Measurements from ENCODE around the gene AGBL5. TPM values are rescaled to one million over a fixed set of nuclear protein-coding genes. Genes with fewer than 3 reads are reported as not detected.

Gene AGBL5
- total and polyA plus RNA-seq, 2 of the 13 experiments (the other 11 are each of a cell fraction or from before 2014, with no cell fraction given), result 55.9 to 73.3 TPM

DNA sequence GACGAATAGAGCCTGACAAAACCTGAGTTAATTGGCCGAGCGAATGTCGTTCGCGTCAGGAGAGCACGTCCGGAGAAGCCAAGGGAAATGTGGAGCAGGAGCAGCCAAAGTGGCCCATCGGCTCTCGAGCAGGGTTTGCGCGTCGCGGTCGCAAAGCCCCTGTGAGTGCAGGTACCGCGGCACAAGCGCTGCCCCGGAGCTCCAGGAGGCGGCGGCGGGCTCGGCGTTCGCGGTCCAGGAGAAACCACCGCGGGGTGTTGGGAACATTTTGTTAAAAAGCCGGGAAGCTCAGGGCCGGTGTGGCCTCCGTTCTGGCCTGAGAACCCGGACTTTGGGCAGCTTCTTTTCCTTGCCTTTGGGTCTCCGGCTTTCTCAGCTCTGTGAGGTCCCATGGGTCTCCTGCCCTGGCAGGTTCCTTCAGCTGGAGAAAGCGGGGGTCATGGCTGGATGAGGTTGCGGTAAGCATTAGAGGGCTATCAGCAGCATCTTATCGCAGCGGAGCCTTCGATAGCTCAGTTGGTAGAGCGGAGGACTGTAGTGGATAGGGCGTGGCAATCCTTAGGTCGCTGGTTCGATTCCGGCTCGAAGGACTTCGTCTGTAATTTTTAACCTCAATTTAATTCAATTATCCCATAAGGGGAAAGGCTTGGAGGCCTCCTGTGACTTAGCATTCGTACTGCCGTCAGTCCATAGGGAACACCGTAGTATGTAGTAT is 1.0 kb upstream of the AGBL5 start (continued):
- TF ChIP-seq, protein P1, sequence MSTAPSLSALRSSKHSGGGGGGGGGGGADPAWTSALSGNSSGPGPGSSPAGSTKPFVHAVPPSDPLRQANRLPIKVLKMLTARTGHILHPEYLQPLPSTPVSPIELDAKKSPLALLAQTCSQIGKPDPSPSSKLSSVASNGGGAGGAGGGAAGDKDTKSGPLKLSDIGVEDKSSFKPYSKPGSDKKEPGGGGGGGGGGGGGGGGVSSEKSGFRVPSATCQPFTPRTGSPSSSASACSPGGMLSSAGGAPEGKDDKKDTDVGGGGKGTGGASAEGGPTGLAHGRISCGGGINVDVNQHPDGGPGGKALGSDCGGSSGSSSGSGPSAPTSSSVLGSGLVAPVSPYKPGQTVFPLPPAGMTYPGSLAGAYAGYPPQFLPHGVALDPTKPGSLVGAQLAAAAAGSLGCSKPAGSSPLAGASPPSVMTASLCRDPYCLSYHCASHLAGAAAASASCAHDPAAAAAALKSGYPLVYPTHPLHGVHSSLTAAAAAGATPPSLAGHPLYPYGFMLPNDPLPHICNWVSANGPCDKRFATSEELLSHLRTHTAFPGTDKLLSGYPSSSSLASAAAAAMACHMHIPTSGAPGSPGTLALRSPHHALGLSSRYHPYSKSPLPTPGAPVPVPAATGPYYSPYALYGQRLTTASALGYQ (CRISPR knock-in tag; IDR thresholded peaks at IDR 0.05), result peak; percentile 66
- TF ChIP-seq, protein P2, sequence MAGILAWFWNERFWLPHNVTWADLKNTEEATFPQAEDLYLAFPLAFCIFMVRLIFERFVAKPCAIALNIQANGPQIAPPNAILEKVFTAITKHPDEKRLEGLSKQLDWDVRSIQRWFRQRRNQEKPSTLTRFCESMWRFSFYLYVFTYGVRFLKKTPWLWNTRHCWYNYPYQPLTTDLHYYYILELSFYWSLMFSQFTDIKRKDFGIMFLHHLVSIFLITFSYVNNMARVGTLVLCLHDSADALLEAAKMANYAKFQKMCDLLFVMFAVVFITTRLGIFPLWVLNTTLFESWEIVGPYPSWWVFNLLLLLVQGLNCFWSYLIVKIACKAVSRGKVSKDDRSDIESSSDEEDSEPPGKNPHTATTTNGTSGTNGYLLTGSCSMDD (CRISPR knock-in tag; IDR thresholded peaks at IDR 0.05), result 0 out of 2 replicates have a peak, but pooled peaks have one; percentile 33
- TF ChIP-seq SNAI1 (CRISPR knock-in tag; IDR thresholded peaks at IDR 0.05; ENCODE audit: borderline replicate concordance), result peak; percentile 93
- TF ChIP-seq ZNF256 (CRISPR knock-in tag; conservative IDR thresholded peaks at IDR 0.05), result peak; percentile 57; the same call in 1 of the 2 replicates
- TF ChIP-seq, protein P3, sequence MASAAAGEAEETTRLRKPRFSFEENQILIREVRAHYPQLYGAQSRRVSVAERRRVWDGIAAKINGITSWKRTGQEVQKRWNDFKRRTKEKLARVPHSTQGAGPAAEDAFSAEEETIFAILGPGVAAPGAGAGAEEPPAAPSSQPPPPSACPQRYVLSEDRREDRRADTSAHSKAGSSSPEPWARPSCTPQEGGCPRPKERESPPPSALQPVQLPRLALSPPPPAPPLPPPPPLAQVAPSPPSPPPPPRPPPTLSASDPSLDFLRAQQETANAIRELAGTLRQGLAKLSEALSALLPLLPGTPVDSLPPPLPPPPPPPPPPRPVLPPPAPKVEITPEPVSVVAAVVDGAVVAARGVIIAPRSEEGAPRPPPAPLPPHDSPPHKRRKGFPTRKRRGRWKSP (CRISPR knock-in tag; IDR thresholded peaks at IDR 0.05), result peak; percentile 98
- peak; percentile 5; the same call in 1 of the 2 replicates for TF ChIP-seq GPN1 (CRISPR knock-in tag; IDR thresholded peaks at IDR 0.05; ENCODE audit: borderline replicate concordance)
- TF ChIP-seq, protein P4, sequence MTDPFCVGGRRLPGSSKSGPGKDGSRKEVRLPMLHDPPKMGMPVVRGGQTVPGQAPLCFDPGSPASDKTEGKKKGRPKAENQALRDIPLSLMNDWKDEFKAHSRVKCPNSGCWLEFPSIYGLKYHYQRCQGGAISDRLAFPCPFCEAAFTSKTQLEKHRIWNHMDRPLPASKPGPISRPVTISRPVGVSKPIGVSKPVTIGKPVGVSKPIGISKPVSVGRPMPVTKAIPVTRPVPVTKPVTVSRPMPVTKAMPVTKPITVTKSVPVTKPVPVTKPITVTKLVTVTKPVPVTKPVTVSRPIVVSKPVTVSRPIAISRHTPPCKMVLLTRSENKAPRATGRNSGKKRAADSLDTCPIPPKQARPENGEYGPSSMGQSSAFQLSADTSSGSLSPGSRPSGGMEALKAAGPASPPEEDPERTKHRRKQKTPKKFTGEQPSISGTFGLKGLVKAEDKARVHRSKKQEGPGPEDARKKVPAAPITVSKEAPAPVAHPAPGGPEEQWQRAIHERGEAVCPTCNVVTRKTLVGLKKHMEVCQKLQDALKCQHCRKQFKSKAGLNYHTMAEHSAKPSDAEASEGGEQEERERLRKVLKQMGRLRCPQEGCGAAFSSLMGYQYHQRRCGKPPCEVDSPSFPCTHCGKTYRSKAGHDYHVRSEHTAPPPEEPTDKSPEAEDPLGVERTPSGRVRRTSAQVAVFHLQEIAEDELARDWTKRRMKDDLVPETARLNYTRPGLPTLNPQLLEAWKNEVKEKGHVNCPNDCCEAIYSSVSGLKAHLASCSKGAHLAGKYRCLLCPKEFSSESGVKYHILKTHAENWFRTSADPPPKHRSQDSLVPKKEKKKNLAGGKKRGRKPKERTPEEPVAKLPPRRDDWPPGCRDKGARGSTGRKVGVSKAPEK (CRISPR knock-in tag; IDR thresholded peaks at IDR 0.05; ENCODE audit: borderline replicate concordance), result no peak
- peak; percentile 84 for TF ChIP-seq ZNF431 (CRISPR knock-in tag; IDR thresholded peaks at IDR 0.05; ENCODE audit: borderline replicate concordance, low read depth)
- TF ChIP-seq, protein P5, sequence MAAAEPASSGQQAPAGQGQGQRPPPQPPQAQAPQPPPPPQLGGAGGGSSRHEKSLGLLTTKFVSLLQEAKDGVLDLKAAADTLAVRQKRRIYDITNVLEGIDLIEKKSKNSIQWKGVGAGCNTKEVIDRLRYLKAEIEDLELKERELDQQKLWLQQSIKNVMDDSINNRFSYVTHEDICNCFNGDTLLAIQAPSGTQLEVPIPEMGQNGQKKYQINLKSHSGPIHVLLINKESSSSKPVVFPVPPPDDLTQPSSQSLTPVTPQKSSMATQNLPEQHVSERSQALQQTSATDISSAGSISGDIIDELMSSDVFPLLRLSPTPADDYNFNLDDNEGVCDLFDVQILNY (CRISPR knock-in tag; conservative IDR thresholded peaks at IDR 0.05), result no peak
- TF ChIP-seq ARNT2 (CRISPR knock-in tag; IDR thresholded peaks at IDR 0.05; ENCODE audit: low read depth), result no peak; the same call in 1 of the 2 replicates
- no peak; the same call in 1 of the 2 replicates for TF ChIP-seq SALL2 (CRISPR knock-in tag; IDR thresholded peaks at IDR 0.05)
- TF ChIP-seq ZKSCAN5 (CRISPR knock-in tag; IDR thresholded peaks at IDR 0.05), result no peak
- peak; percentile 92 for TF ChIP-seq ZNF792 (CRISPR knock-in tag; IDR thresholded peaks at IDR 0.05)
- TF ChIP-seq, protein P6, sequence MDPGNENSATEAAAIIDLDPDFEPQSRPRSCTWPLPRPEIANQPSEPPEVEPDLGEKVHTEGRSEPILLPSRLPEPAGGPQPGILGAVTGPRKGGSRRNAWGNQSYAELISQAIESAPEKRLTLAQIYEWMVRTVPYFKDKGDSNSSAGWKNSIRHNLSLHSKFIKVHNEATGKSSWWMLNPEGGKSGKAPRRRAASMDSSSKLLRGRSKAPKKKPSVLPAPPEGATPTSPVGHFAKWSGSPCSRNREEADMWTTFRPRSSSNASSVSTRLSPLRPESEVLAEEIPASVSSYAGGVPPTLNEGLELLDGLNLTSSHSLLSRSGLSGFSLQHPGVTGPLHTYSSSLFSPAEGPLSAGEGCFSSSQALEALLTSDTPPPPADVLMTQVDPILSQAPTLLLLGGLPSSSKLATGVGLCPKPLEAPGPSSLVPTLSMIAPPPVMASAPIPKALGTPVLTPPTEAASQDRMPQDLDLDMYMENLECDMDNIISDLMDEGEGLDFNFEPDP (CRISPR knock-in tag; conservative IDR thresholded peaks at IDR 0.05), result no peak
- TF ChIP-seq NONO (IDR thresholded peaks at IDR 0.05), result no peak
- peak; percentile 60; the same call in 1 of the 2 replicates for TF ChIP-seq NONO (CRISPR knock-in tag; conservative IDR thresholded peaks at IDR 0.05)

Data from HepG2 (cell line).